Liver (tissue), 4 donors: Measurements from ENCODE around the gene SMAP2. TPM values are rescaled to one million over a fixed set of nuclear protein-coding genes. Genes with fewer than 3 reads are reported as not detected.

Experiments used
- polyA plus RNA-seq, 2 donors: library from polyadenylated mRNA; stranded (reverse) in 1 of 2; unstranded in 1 of 2; fragments of 200-250 nt in 1 of 2; fragments of >200 nt in 1 of 2; fragmentation: Nextera tagmentation in 1 of 2; extraction: Ambion mirVana in 1 of 2; gene quantifications; one replicate each; pipeline versions ENCODE4 v1.2.1 to v1.2.3, GENCODE V29; 2013 to 2015
- total RNA-seq, 2 donors: library from RNA; depleted of rRNA; stranded (reverse); fragments of >200 nt; gene quantifications; one replicate each; pipeline ENCODE4 v1.2.3, GENCODE V29; 2014
- donor health status: healthy.
- donor health status: healthy.
- donor health status: healthy.

SMAP2 gene
- total and polyA plus RNA-seq, 4 donors = 20.0 to 36.8 (median 29.8) TPM

Other genes starting within 250 kb of the SMAP2 start
- gene RLF, start 212.3 kb upstream of the SMAP2 start, total RNA-seq = 10 to 100 TPM; 10.2 to 13.4 TPM
- gene RLF, start 212.3 kb upstream of the SMAP2 start, polyA plus RNA-seq = 1 to 10 TPM; 1.7 to 2.5 TPM
- not detected for gene TMCO2, start 125.8 kb upstream of the SMAP2 start, total RNA-seq
- gene TMCO2, start 125.8 kb upstream of the SMAP2 start, polyA plus RNA-seq = not detected
- gene ZMPSTE24, start 115.5 kb upstream of the SMAP2 start, total RNA-seq = 10 to 100 TPM; 24.4 to 40.1 TPM
- 10 to 100 TPM; 17.3 to 20.8 TPM for gene ZMPSTE24, start 115.5 kb upstream of the SMAP2 start, polyA plus RNA-seq
- under 1 TPM; 0.19 to 0.75 TPM for gene COL9A2, start 56.4 kb upstream of the SMAP2 start, total RNA-seq
- gene COL9A2, start 56.4 kb upstream of the SMAP2 start, polyA plus RNA-seq = under 1 TPM; 0.22 to 0.46 TPM
- gene ZFP69B, start 76.7 kb downstream of the SMAP2 start, total RNA-seq = under 1 TPM; 0.79 to 0.92 TPM
- gene ZFP69B, start 76.7 kb downstream of the SMAP2 start, polyA plus RNA-seq = under 1 TPM; 0.19 to 0.45 TPM
- gene ZFP69, start 103.6 kb downstream of the SMAP2 start, total RNA-seq = 1 to 10 TPM; 1.3 to 1.9 TPM
- 1 to 10 TPM in 1 of 2 donors, under 1 TPM in 1; 0.96 to 1.2 TPM for gene ZFP69, start 103.6 kb downstream of the SMAP2 start, polyA plus RNA-seq
- gene EXO5, start 135.0 kb downstream of the SMAP2 start, total RNA-seq = 1 to 10 TPM; 6.6 to 9.2 TPM
- 1 to 10 TPM; 3.5 to 4.1 TPM for gene EXO5, start 135.0 kb downstream of the SMAP2 start, polyA plus RNA-seq
- 10 to 100 TPM in 1 of 2 donors, 1 to 10 TPM in 1; 8.5 to 17.1 TPM for gene ZNF684, start 157.9 kb downstream of the SMAP2 start, total RNA-seq
- gene ZNF684, start 157.9 kb downstream of the SMAP2 start, polyA plus RNA-seq = 10 to 100 TPM in 1 of 2 donors, 1 to 10 TPM in 1; 7.6 to 11.9 TPM